Measurements from ENCODE around the gene TEDC1. TPM values are rescaled to one million over a fixed set of nuclear protein-coding genes. Genes with fewer than 3 reads are reported as not detected.

The TEDC1 gene
- total RNA-seq, 1 experiment from 2014 or later: 17.9 TPM

GRCh38 chr14:105527826-105528585 is 37.0 kb downstream of the TEDC1 start (continued):
- TF ChIP-seq AFF4 (CRISPR knock-in tag; IDR thresholded peaks at IDR 0.05; ENCODE audit: borderline replicate concordance): no peak
- peak; percentile 72; the same call in 1 of the 2 replicates for TF ChIP-seq MAX (CRISPR knock-in tag; IDR thresholded peaks at IDR 0.05)
- TF ChIP-seq CBFB (CRISPR knock-in tag; IDR thresholded peaks at IDR 0.05; ENCODE audit: low read depth): no peak
- TF ChIP-seq NFATC4 (CRISPR knock-in tag; IDR thresholded peaks at IDR 0.05): no peak

GRCh38 chr14:105528586-105529318 is 37.7 kb downstream of the TEDC1 start:
- H3K9me3 Mint-ChIP-seq: peaks cover 13% of the 10 kb centered on the region
- DNase-seq (ENCODE audit: low spot score) (no peak), ATAC-seq (no peak; the same call in 1 of the 2 replicates)
- H3K4me3 Mint-ChIP-seq: no peak overlapping the region
- no peak for TF ChIP-seq ZNF121 (CRISPR knock-in tag; IDR thresholded peaks at IDR 0.05)
- no peak for TF ChIP-seq AR (CRISPR knock-in tag; IDR thresholded peaks at IDR 0.05)
- no peak for TF ChIP-seq ETV6 (CRISPR knock-in tag; IDR thresholded peaks at IDR 0.05)
- TF ChIP-seq NFYB (CRISPR knock-in tag; conservative IDR thresholded peaks at IDR 0.05; ENCODE audit: low read depth): no peak
- TF ChIP-seq ZNF232 (CRISPR knock-in tag; IDR thresholded peaks at IDR 0.05): no peak
- no peak for TF ChIP-seq ZNF671 (CRISPR knock-in tag; IDR thresholded peaks at IDR 0.05)
- TF ChIP-seq FOXP4 (CRISPR knock-in tag; IDR thresholded peaks at IDR 0.05): peak; percentile 8; the same call in 1 of the 2 replicates
- no peak for TF ChIP-seq TEAD1 (CRISPR knock-in tag; IDR thresholded peaks at IDR 0.05)
- H3K36me3 Mint-ChIP-seq: peaks cover 6% of the 10 kb centered on the region; the same call in 1 of the 2 replicates
- POLR2A ChIA-PET: no interaction called here
- H3K27ac Mint-ChIP-seq: no peak overlapping the region
- no peaks in the 10 kb centered on the region for H3K4me1 Mint-ChIP-seq
- CTCF ChIA-PET: interaction anchor here (0.6 to 1.3 kb wide), 15 partner anchors 9 to 659 kb away, joined by 3 to 11 read pairs (median 3); partner anchors contain the start of gene BTBD6
- peaks cover 50% of the 10 kb centered on the region for H3K27me3 Mint-ChIP-seq (ENCODE audit: low read depth)

- H3K27me3 Mint-ChIP-seq (ENCODE audit: low read depth): peaks cover 51% of the 10 kb centered on the region
- ChIA-PET CTCF (no interaction called here), POLR2A (no interaction called here)
- peaks cover 17% of the 10 kb centered on the region for H3K9me3 Mint-ChIP-seq
- H3K27ac Mint-ChIP-seq: no peak overlapping the region
- no peak for DNase-seq (ENCODE audit: low spot score)
- no peaks in the 10 kb centered on the region for H3K4me1 Mint-ChIP-seq
- peaks cover 11% of the 10 kb centered on the region; the same call in 1 of the 2 replicates for H3K36me3 Mint-ChIP-seq
- no peak overlapping the region for H3K4me3 Mint-ChIP-seq
- no peak for ATAC-seq
- no peak for TF ChIP-seq MYBL2 (CRISPR knock-in tag; IDR thresholded peaks at IDR 0.05)
- no peak for TF ChIP-seq CREM (CRISPR knock-in tag; IDR thresholded peaks at IDR 0.05)
- no peak for TF ChIP-seq ZNF281 (CRISPR knock-in tag; IDR thresholded peaks at IDR 0.05)
- no peak for TF ChIP-seq SP1 (CRISPR knock-in tag; conservative IDR thresholded peaks at IDR 0.05)
- no peak for TF ChIP-seq ERG (CRISPR knock-in tag; IDR thresholded peaks at IDR 0.05)
- no peak for TF ChIP-seq FOXJ3 (CRISPR knock-in tag; IDR thresholded peaks at IDR 0.05; ENCODE audit: borderline replicate concordance)
- no peak for TF ChIP-seq CDX4 (CRISPR knock-in tag; IDR thresholded peaks at IDR 0.05; ENCODE audit: borderline replicate concordance)
Measured at GRCh38 chr14:105529319-105529568, 38.2 kb downstream of the TEDC1 start.
